Dedifferentiated amniotic fluid mesenchymal stem cell (primary cell): Measurements from ENCODE around the gene FAM13C.

Source experiments
- DNase-seq: peaks from one replicate; pipeline ENCODE4 v3.0.0-alpha.2; 2016; ENCODE audit errors: extremely low spot score

The FAM13C gene

DNA sequence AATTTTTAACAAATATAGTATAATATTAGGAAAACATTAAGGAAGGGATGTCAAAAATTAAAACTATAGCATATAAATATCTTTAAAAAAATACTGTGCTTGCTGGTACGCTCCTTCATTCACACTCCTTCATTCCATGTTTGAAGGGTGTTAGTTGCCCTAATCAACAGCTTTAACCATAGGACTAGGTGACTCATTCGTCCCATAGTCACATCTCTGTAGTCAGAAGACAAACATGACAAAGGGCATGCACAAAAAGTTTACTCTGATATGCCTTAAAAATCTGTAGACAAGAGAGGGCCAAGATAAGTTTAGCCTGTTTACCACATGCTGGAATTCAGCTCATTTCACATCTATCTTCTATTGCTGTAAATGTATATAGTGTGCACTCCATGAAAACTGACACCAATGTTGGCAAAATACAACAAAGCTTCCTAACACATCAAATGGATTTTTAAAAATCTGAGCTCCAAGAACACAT lies 646 bp downstream of the FAM13C start:
- no peak for DNase-seq

DNA sequence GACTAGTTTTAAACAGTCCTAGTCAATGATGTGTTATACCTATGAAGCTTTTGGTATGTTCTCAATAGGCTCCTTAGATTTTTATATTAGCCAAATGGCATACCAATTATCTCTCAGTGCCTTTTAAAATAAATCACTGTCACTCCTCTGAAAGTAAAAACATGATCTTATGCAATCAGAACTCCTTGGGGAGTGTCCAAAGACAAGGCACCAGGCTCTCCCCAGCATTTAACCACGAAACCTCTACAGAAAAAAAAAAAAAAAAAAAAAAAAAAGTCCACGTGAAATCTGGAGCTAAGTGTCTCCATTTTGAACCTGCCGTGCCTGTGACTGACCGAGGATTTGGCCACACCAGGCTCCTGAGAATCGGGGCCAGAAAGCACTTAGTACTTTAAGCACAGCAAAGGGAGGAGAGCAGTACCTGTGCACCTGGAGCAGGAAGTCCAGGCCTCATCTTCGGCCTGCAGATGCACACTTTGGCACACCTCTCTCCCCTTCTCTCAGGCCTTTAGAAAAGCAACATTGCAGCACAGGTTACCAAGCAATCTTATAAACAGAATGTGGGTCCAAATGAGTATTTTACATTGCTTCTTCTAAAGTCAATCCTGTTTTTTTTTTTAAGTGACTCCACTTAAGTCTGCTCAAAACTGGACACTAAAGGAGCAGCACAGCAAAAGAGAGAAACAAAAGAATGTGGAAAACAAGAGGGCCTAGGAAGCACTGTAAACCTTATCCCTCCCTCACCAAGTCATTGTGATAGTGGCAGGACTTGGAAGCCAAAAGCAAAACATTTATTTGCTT lies 1.5 kb downstream of the FAM13C start:
- DNase-seq: no peak

DNA sequence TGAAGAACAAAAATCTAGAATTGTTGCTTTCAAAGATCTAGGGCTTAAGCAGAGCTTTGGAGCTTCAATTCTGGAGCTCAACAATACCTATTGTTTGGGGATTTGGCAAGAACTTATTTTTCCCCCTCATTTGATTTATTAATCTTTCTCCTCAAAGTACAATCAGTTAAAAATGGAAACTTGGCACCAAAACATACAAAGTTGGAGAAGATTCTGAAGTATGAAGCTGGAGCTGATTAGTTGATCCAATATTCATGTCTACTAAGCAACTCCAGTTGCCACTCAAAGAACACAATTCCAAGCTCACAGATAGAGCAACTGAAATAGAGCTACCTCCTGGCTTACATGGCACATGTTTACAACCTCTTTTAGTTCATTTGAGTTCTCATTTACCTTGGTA lies 3.8 kb downstream of the FAM13C start:
- DNase-seq: no peak

DNA sequence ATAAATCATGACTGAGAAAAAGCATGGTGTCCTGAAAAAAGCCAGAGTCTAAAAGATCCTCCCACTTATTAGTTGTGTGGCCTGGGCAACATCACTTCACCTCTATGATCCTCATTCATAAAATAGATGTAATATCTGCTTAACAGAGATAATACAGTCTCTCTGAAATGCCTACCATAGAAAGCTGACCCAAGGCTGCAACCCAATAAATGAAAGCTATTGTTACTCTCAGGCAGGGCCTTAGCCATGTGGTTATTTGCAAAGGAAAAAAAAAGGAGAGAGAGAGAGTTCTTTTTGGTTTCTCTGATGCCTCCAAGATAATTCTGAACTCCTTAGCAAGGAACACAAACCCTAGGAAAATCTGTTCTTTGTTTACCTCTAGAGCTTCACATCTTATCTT lies 7.9 kb downstream of the FAM13C start:
- DNase-seq: no peak

DNA sequence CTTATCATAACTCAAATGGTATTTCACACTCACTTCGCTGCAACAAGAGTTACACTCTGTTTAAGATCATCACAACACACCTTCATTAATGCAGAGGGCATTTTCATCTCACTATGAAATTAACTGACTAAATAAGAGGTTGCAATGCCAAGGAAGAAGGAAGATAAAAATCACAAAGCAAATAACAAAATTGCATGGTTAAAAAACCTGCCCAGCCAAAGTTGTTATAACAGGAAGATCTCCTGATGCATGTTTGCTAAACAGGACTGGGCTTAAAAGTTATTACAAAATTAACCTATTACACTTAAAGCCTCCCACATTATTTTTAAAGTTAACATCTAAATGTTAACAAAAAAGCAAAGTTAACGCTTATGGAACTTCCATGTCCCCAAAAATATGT lies 11.8 kb downstream of the FAM13C start:
- no peak for DNase-seq

DNA sequence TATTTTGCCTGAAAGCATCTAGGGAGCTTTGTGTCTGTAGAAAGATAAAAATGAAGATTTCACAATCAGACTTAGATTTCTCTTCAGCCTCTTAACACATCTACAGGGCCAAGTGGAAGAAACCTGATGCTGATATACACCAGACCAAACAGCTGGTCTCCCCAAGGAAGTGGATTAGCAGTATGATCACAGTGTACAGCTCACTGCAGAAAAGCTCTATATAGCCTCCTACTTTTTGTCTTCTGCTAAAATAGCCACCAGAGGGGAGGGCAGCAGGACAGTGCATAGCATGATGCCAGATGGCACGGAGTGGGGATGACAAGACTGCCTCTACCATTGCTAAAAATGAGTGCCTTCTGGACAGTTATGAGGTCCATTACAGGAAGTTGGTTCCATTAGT lies 16.0 kb downstream of the FAM13C start:
- no peak for DNase-seq

DNA sequence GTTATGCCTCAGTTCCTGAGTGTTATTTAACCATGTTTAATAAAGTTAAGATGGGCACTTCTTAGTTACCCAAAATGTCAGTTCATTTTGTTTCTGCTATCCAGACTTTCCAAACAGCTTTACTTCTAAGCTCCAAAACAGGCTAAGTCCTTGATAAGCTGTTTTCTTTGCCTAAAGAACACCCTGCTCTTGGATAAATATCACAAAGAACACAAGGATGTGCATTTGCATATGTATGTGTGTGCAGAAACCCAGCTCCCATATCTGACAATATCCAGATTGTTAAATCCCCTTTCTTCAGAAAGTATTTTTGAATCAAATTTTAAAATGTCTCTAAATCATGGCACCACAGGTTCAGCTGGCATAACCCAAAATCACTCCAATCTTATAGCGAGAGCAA lies 19.6 kb downstream of the FAM13C start:
- no peak for DNase-seq

DNA sequence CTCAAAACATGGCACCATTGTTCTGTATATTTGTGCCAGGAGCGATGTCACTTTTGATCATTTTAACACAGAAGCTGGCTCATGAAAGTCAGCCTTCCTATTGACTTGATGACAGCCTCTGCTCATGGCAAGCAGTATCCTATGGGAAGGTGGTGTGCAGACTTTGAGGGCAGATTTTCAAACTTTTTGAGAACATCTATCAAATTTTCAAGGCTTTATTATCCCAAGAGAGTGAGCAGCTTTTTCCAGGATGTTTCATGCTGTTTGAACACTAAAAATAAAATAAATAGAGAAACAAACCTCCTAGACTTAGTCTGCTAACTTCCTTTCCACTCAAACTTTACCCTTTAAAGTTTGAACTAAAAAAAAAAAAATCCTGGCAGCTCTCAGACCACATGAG lies 20.3 kb downstream of the FAM13C start:
- DNase-seq: no peak

DNA sequence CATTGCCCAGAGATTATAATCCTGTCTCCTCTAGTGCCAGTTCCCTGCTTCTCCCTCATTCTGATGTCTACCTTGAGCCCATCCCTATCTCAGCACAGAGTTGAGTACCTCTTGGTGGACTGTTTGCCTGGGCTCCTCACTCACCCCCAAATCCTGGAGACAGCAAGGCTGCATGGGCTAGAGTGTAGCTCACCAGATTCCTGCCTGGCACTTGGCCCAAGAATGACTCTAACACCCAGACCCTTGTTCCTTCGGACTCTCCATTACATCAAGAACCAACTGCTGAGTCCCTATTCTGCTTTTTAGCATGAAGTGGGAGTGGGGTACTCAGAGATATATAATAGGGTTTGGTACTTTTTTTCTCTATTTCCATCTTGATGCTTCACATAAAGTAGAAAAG lies 22.1 kb downstream of the FAM13C start:
- DNase-seq: no peak

DNA sequence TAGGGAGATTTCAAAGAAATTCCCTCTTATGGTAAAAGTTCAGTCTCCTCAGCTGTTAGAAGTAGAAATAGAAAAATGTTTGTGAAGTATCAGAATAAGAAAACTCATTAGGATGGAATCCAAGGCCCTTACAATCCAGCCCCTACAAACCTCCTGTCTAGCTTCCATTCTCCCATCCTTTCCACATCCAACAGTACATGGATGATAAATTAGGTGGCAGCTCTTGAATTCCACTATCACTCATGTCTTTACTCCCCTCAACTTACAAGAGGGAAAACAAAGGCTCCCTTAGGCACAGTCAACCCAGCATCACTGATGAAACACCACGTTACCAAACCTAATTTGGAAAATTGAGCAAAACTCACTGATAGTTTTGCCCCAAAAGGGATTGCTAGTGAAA lies 23.0 kb downstream of the FAM13C start:
- no peak for DNase-seq

DNA sequence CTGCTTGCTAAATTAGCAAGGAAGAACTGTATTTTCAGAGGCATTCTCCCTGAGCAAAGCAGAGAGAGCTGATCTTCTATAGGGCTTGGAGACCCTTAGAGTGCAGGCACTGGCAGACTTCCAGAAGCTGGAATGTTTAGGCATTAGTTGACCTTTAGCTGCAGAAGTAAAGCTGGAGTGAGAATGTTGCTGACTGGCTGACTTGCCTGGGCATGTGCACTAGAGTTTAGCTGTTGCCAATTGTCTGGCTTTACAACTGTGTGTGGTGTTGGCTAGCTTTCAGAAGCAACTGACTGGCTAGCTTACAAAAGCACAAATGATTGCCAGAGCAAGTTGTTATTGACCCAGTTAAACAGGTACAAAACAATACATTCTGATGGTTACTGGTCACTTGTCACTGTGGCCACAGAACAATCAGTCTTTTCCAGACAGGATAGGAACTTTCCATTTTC lies 25.1 kb downstream of the FAM13C start:
- DNase-seq: no peak

DNA sequence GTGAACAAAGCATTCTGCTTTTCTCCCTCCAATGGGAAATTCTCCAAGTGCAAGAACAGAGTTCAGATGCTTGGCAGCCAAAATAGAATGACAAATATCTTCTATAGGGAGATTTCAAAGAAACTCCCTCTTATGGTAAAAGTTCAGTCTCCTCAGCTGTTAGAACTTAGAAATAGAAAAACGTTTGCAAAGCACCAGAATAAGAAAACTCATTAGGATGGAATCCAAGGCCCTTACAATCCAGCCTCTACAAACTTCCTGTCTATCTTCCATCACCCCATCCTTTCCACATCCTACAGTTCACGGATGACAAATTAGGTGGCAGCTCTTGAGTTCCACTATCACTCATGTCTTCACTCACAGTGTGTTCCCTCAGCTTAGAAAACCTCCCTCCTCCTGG lies 25.7 kb downstream of the FAM13C start:
- DNase-seq: no peak

DNA sequence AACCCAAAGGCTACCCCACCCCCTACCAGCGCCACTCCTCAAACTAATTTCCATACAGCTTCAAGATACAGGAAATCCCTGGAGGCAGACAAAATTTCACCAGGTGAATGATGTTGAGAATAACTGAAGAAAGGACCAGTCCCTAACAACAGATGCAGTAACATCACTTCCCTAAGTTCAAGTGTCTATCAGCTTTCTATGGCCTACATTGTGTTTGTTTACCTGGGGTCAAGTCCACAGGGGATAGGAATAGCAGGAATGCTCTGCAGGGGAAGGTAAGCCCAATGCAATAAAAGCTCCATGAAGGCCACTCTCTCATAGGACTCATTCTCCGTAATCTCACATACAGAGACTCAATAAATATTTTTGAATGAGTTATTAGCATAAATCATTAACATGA lies 26.9 kb downstream of the FAM13C start:
- DNase-seq: no peak

DNA sequence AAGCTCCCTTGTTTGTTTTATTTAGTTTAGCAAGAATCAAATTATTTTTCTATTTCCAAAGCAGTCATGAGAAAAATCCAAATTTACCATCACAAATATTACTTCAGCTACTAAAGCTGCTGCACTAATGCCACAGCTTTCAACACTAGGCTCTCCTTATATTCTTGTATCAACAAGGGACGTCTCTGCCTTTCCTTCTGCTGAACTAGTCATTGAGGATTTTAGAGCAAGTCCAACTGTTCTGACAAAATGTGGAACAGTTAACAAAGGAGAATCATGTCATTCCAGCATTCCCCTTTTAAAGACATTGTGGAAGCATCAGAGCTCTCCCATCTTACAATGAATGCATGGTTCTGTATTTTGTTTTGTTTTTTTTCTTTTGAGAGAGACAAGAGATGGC lies 28.6 kb downstream of the FAM13C start:
- no peak for DNase-seq

DNA sequence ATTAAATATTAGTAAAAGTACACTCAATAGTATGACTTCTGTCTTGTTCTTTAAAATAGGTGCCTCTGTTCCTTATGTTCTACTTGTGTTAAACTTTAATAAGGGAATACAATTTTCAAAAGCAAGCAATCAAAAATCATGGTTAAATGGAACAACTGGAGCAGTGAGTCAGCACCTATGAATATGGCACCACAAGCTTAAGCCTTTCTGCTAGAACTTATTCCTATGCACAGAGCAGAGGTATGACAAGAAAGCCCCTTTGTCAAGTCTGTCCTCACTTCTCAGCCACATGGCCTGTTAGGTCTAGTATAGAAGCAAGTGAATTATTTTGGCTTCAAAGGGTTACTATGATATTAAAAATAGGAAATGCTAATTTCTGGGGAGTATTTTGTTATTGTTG lies 29.8 kb downstream of the FAM13C start:
- no peak for DNase-seq

DNA sequence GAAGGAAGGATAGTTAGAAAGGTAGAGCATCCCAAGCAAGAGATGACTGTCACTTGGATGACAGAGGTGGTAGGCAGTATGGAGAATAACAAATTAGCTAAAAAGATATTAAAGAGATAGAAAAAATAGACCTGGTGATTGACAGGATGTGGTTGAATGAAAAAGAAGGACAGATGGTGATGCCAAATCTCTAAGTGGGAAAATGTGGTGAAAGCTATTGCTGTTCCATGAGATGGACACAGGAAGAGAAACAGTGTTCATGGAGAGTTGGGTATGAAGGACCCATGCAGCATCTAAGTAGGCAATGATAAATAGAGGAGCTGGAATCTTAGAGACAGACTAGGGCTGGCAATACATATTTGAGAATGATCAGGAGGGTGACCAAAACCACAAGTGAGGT lies 30.7 kb downstream of the FAM13C start:
- DNase-seq: no peak

DNA sequence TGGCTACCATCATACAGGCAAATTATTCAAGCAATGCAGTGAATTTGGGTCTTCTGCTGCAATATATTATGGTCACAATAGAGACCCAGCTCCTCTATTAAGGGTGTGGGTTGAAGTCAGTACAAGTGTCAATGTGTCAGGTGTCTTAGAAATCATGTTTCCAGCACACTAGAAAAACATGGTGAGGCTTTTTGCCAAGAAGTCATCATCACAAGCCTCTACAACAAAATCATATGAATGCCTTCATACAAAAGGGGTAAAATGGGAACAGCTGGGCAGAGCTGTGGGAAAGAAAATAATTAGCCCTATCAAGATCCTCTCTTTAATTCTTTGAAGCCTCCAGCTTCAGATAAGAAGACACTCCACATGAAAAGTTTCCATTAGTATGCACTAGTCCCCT lies 37.2 kb downstream of the FAM13C start:
- no peak for DNase-seq

DNA sequence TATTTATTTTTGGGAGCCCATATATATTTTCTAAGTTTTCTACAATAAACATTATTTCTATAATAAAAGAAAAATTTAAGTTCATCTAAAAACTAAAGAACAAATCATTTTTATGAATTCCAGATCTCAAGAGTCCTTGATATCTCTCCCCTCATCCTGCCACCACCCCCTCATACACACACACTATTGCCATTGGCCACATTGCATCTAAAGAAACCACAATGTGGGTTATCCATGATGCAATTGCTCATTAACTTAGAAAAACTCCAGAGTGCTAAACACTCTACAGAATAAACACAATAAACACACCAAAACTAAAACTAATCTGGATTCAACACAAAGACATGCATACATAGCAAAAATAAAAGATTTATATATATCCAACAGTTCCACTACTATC lies 37.8 kb downstream of the FAM13C start:
- DNase-seq: no peak

DNA sequence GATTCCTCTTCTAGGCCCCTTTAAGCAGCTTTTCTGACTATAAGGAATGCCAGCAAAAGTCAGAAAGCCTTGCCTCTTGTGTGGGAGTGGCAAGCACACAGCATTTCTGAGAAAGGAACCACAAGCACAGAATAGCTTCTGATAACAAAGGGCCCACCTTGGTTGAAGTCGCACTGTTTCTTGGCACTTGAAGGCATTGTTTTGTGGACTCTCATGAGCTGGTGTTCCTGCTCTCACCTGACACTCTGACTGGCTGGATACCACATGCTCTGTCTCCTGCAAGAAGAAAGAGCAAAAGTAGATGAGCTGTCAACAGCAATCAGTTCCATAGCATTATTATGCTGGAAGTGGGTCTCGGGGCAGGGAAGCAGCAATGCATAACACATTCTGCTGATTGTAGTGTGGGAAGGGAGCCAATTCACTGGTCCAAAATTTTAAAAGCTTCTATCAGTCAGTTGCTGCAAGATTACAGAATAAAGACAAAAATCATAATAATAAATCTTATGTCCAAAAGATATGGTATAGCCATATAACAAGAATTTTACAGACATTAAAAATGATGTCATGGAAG lies 38.4 kb downstream of the FAM13C start:
- no peak for DNase-seq

DNA sequence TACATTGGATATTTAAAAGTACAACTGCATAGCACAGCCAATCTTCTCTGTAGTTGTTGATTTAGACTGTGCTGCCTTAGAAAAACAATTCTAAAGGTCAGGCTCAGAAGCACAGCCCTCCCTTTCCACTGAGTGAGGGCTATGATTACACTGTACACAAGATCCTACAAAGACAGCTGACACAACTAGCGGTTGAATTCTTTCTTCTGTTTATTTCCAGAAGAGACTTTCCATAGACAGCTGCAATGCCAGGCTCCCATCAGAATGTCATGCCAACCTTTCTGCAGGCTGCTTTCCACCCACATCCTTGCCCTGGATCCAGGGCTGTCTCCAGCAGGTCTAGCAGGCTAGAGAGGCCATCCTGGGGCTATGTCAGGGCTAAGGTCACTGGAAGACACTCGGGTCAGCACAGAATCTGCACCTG lies 39.3 kb downstream of the FAM13C start:
- no peak for DNase-seq

DNA sequence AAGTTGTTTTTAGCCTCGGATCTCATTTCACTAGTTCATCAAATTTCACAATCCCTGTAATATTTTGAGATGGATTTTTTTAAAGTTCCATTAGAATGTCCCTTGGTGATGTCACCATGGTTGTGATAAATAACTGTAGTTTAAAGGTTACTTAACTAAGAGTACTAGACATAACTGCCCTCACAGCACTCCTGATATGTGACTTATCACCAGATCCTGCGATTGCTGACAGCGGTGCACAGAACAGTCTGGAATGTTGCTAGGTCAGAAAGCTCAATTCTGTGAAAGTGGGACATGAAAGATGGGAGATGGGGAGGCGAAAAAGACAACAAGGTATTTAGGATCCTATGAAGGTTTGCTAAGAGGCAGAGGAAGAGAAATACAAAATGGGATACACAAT lies 40.2 kb downstream of the FAM13C start:
- no peak for DNase-seq

DNA sequence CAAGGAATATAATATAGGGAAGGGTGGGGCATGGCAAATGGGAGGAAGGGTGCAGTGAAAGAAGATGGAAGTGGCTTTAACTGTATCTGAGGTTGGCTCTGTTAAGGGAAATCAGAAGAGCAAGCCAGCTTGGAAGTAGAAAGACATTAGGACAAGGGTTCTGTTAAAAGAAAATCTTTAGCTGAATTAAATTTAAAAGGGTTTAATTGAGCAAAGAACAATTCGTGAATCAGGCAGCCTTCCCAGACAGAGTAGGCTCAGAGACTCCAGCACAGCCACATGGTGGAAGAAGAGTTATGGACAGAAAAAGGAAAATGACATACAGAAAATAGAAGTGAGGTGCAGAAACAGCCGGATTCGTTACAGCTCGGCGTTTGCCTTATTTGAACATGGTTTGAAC lies 42.0 kb downstream of the FAM13C start:
- DNase-seq: no peak

DNA sequence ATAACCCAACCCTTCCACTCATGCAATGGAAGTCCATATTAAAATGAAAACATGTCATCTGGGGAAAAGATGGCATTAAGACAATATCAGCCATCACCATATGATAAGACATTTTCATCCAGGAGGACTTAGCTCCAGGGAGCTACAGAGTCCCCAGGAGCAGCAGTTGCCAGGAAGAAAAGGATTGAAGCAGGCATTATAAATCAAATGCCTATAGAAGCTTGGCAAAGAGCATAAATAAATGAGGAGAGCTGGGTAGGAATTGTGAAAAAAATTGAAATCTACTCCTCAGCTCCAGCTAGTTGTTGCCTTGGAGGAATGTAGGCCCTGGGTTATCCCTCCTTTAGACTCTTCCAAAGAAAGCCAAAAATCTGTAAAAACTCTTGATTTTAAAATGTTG lies 42.5 kb downstream of the FAM13C start:
- no peak for DNase-seq

DNA sequence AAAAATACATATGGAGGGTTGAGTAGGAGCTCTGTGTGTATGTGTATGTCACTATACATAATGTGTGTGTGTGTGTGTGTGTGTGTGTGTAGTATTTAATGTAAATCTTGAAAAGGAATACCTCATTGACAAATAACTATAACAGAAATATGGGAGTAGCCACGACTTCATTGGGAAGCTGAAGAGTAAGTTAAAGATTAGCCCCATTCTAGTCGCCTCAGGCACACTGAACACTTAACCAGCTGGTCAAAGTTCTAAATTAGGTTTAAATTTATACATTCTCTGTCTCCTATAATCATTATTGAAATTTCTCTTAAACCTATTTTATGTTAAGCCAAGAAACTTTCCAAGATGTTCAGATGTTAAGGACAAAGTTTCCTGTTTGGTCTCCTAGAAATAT lies 45.3 kb downstream of the FAM13C start:
- DNase-seq: no peak
